ENCODE measurements around the gene IQGAP3.

DNA sequence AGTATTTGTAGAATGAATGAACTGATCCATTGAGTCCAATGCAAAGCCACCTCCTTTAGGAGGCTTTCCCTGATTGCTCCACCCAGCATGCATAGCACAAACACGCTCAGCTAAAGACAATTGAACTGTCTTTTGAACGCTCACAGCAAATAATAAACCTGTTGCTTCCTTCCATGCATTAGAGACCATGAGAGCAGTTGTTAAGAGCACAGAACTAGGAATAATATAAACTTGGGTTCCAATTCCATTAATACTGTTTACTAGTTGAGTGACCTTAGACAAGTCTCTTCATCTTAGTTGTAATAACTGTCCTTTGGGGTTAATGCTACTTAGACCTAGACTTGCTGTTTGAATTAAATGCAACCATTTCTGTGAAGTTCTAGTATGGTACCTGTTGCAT lies 65.9 kb downstream of the IQGAP3 start:
- TF ChIP-seq CTCF (conservative IDR thresholded peaks at IDR 0.05; ENCODE audit: low read depth, low read length) (no peak), RAD21 (IDR thresholded peaks at IDR 0.05; ENCODE audit: low read length) (no peak), CEBPB (IDR thresholded peaks at IDR 0.05; ENCODE audit: low read depth, low read length) (no peak), POLR2A (IDR thresholded peaks at IDR 0.05; ENCODE audit: low read depth, low read length) (no peak), SMC3 (IDR thresholded peaks at IDR 0.05; ENCODE audit: low read depth, low read length) (no peak), CHD1 (IDR thresholded peaks at IDR 0.05; ENCODE audit: low read depth, low read length) (no peak), FOS (IDR thresholded peaks at IDR 0.05; ENCODE audit: low read depth, low read length) (no peak), USF2 (IDR thresholded peaks at IDR 0.05; ENCODE audit: low read depth, low read length) (no peak), RCOR1 (IDR thresholded peaks at IDR 0.05; ENCODE audit: insufficient replicate concordance, low read length) (no peak), BHLHE40 (IDR thresholded peaks at IDR 0.05; ENCODE audit: low read depth, low read length) (no peak)
